CD8-positive, alpha-beta memory T cell (primary cell): Measurements from ENCODE around the gene ENDOV. TPM values are rescaled to one million over a fixed set of nuclear protein-coding genes. Genes with fewer than 3 reads are reported as not detected.

Experiments
- CTCF ChIA-PET: fragments of 350-600 bp; sonication (Branson Sonifier 250); formaldehyde crosslinking; loops from one replicate; lab custom pipeline; 2021; ENCODE audit warnings: antibody characterized with exemption; lab: Charles Lee
- POLR2A ChIA-PET: fragments of 350-600 bp; sonication (Branson Sonifier 250); formaldehyde crosslinking; loops from one replicate; lab custom pipeline; 2021; ENCODE audit warnings: antibody characterized with exemption; lab: Charles Lee
- DNase-seq, 5 donors: peaks; one replicate each; pipeline versions ENCODE4 v3.0.0 to v3.0.0-alpha.2; 2020 to 2022; ENCODE audit warnings: mixed read lengths in 1 of 5
- H3K27ac ChIP-seq: one replicate; pipeline ENCODE4 v1.7.0; 2013; ENCODE audit warnings: low read depth, mild to moderate bottlenecking, low read length, moderate library complexity
- H3K27me3 ChIP-seq: 2 replicates; pipeline ENCODE4 v1.7.0; 2013; ENCODE audit warnings: low read length, mild to moderate bottlenecking; ENCODE audit not compliant: insufficient read depth, poor library complexity, severe bottlenecking
- H3K36me3 ChIP-seq: 2 replicates; pipeline ENCODE4 v1.7.0; 2013; ENCODE audit warnings: mild to moderate bottlenecking, low read length, moderate library complexity; ENCODE audit not compliant: insufficient read depth
- H3K4me1 ChIP-seq: 2 replicates; pipeline ENCODE4 v1.7.0; 2013; ENCODE audit warnings: mild to moderate bottlenecking, low read length, moderate library complexity; ENCODE audit not compliant: insufficient read depth
- H3K4me3 ChIP-seq: 2 replicates; pipeline ENCODE4 v1.7.0; 2013; ENCODE audit warnings: mild to moderate bottlenecking, low read length
- H3K9me3 ChIP-seq: 2 replicates; pipeline ENCODE4 v1.7.0; 2013; ENCODE audit warnings: mild to moderate bottlenecking, low read length
- H3K27ac Mint-ChIP-seq, 8 donors: one replicate each; pipeline ENCODE4 v1.8.0; 2020 to 2021; ENCODE audit warnings: mixed read lengths in 8 of 8, mild to moderate bottlenecking in 6 of 8, inconsistent platforms in 3 of 8, moderate library complexity in 3 of 8
- H3K27me3 Mint-ChIP-seq, 2 donors: one replicate each; pipeline ENCODE4 v1.8.0; 2020 to 2021; ENCODE audit warnings: mixed read lengths in 2 of 2, mild to moderate bottlenecking in 1 of 2, moderate library complexity in 1 of 2
- H3K36me3 Mint-ChIP-seq, 3 donors: one replicate each; pipeline ENCODE4 v1.8.0; 2020 to 2021; ENCODE audit warnings: mixed read lengths in 3 of 3, inconsistent platforms in 1 of 3, mild to moderate bottlenecking in 1 of 3
- H3K4me1 Mint-ChIP-seq, 3 donors: one replicate each; pipeline ENCODE4 v1.8.0; 2020 to 2021; ENCODE audit warnings: mixed read lengths in 3 of 3, inconsistent platforms in 1 of 3, mild to moderate bottlenecking in 1 of 3
- H3K4me3 Mint-ChIP-seq, 7 donors: one replicate each; pipeline ENCODE4 v1.8.0; 2020 to 2021; ENCODE audit warnings: mixed read lengths in 7 of 7, mild to moderate bottlenecking in 6 of 7, moderate library complexity in 4 of 7, inconsistent platforms in 2 of 7
- H3K9me3 Mint-ChIP-seq, 5 donors: one replicate each; pipeline ENCODE4 v1.8.0; 2020 to 2022; ENCODE audit warnings: mixed read lengths in 5 of 5, mild to moderate bottlenecking in 3 of 5, moderate library complexity in 2 of 5, inconsistent platforms in 1 of 5
- polyA plus RNA-seq: library from polyadenylated mRNA; unstranded; fragments of 300-500 nt; fragmentation: Illumina TruSeq; gene quantifications from one replicate; pipeline ENCODE4 v1.2.3, GENCODE V29; 2021
- total RNA-seq, 2 experiments: library from RNA; stranded (reverse); gene quantifications; one replicate each; pipeline ENCODE4 v1.2.3, GENCODE V29; 2021

ENDOV gene
- total and polyA plus RNA-seq, 3 experiments from 2014 or later: 8.5 to 16.8 (median 12.4) TPM

DNA sequence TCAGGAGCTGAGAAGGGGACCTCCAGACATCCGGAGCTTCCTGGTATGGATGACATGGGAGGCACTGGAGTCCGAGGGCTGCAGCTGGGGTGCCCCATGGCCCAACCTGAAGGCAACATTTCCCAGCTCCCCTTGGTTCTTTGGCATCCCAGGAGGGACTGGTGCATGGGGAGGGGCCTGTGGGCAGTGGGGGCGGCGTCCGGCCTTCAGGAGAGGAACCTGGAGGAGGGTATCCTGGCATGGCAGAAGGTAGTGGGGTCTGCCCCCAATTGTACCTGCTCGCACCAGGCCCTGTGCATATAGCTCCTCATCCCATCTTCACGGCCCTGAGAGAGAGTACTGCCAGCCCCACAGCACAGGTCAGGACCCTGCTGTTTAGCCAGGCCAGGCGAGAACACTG lies 49.5 kb downstream of the ENDOV start:
- Histone ChIP-seq H3K27me3 (peaks cover 27% of the 10 kb centered on the region), H3K4me1 (no peaks in the 10 kb centered on the region), H3K4me3 (no peak overlapping the region), H3K27ac (no peak overlapping the region), H3K36me3 (no peaks in the 10 kb centered on the region), H3K9me3 (no peaks in the 10 kb centered on the region)
- CTCF ChIA-PET: interaction anchor here (1.2 kb wide), 1 partner anchor 10 kb away, joined by 4 read pairs; no protein-coding TSS in a partner anchor
- Mint-ChIP-seq H3K9me3 (no peaks in the 10 kb centered on the region), H3K27me3 (peaks cover 26 to 58% of the 10 kb centered on the region in 2 donors), H3K27ac (no peak overlapping the region), H3K36me3 (no peaks in the 10 kb centered on the region), H3K4me1 (no peaks in the 10 kb centered on the region), H3K4me3 (no peak overlapping the region)
- POLR2A ChIA-PET: no interaction called here
- DNase-seq: no peak

DNA sequence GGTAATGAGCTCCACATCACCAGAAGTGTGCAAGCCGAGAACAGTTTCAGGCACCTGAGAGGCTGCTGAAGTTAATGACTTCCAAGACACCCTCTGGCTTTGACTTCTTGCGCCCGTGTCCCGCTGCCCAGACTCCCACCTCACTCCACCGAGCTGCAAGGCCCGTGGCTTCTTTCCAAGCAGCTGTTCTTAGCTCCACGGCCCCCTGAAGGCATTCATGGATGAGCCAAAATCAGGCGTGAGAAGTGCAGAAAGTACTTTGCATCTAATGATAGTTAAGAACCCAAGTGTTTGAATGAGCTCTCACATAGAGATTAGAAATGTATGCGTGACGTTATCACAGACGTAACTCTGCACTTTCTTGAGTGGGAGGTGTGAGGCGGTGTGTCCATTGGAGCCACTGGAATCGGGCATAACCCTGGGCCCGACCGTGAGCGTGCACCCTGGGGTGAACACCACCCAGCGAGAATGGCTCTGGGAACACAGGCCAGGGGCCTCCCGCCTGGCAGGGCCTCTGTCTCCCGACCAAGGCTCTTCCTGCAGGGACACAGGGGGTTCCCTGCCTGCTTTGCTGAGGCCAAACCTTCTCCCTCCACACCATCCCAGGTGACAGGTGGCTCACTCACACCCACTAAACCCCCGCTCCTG lies 50.5 kb downstream of the ENDOV start:
- ChIA-PET CTCF (no interaction called here), POLR2A (no interaction called here)
- H3K27me3 Mint-ChIP-seq: peaks cover 29 to 57% of the 10 kb centered on the region in 2 donors
- no peaks in the 10 kb centered on the region for H3K9me3 Mint-ChIP-seq
- Histone ChIP-seq H3K27me3 (peaks cover 23% of the 10 kb centered on the region), H3K4me1 (no peaks in the 10 kb centered on the region), H3K9me3 (no peaks in the 10 kb centered on the region), H3K36me3 (no peaks in the 10 kb centered on the region), H3K27ac (no peak overlapping the region), H3K4me3 (no peak overlapping the region)
- H3K27ac Mint-ChIP-seq: no peak overlapping the region
- H3K4me1 Mint-ChIP-seq: no peaks in the 10 kb centered on the region
- no peak for DNase-seq
- H3K4me3 Mint-ChIP-seq: no peak overlapping the region
- H3K36me3 Mint-ChIP-seq: no peaks in the 10 kb centered on the region

DNA sequence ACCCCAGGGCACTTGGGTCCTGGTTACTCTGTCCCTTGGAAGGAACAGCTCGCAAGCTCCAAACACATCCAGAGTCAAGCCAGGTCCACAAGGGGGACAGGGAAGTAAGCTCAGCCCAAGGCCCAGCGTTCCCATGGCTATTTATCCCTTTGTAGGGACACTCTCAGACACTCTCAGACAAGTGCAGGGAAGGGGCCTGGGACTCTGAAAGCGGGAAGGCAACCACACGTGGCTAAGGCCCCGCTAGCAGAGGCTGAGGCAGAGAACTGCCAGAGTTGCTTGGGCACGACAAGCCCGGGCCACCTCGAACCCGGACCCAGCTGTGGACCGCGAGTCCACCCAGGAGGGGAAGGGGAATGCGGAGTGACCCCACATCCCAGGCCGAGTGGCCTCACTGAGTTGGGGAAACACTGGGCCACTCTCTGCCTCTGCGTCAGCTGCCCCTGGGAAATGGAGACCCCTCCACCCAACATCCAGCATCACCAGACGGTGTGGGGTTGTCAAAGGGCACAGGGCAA lies 51.3 kb downstream of the ENDOV start:
- no peak for DNase-seq
- POLR2A ChIA-PET: no interaction called here
- peaks cover 23% of the 10 kb centered on the region for H3K27me3 ChIP-seq
- Mint-ChIP-seq H3K4me3 (no peak overlapping the region), H3K27me3 (peaks cover 29 to 55% of the 10 kb centered on the region in 2 donors), H3K9me3 (no peaks in the 10 kb centered on the region), H3K36me3 (no peaks in the 10 kb centered on the region), H3K4me1 (peaks cover 0 to 2% (median 0%) of the 10 kb centered on the region in 3 donors), H3K27ac (no peak overlapping the region)
- H3K4me3 ChIP-seq: no peak overlapping the region
- no peaks in the 10 kb centered on the region for H3K36me3 ChIP-seq
- no peaks in the 10 kb centered on the region for H3K9me3 ChIP-seq
- CTCF ChIA-PET: no interaction called here
- no peak overlapping the region for H3K27ac ChIP-seq
- H3K4me1 ChIP-seq: no peaks in the 10 kb centered on the region

DNA sequence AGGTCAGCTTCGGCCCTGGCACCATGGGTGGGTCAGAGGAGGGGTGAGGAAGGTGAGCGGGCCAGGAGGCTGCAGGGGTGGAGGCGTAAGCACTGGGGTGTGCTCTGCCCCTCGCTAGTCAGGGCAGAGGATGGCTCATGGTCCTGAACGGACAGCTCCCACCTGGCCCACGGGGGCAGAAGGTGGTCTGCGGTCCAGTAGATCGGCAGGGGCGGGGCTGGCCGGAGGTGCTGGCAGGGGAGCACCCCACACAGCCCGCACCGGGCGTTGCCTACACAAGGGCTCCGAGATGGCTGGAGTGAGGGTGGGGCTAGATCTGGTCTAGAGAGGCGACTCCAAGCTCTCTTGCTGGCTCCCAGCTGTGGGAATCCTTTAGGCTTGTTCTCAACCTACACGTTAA lies 53.3 kb downstream of the ENDOV start:
- Mint-ChIP-seq H3K36me3 (no peaks in the 10 kb centered on the region), H3K4me1 (peaks cover 11 to 13% (median 11%) of the 10 kb centered on the region in 3 donors), H3K27me3 (peaks cover 46 to 74% of the 10 kb centered on the region in 2 donors), H3K27ac (no peak overlapping the region), H3K4me3 (no peak overlapping the region), H3K9me3 (no peaks in the 10 kb centered on the region)
- Histone ChIP-seq H3K27ac (no peak overlapping the region), H3K27me3 (peaks cover 27% of the 10 kb centered on the region), H3K4me3 (no peak overlapping the region), H3K36me3 (no peaks in the 10 kb centered on the region), H3K4me1 (peaks cover 5% of the 10 kb centered on the region), H3K9me3 (no peaks in the 10 kb centered on the region)
- ChIA-PET CTCF (no interaction called here), POLR2A (no interaction called here)
- DNase-seq: no peak

DNA sequence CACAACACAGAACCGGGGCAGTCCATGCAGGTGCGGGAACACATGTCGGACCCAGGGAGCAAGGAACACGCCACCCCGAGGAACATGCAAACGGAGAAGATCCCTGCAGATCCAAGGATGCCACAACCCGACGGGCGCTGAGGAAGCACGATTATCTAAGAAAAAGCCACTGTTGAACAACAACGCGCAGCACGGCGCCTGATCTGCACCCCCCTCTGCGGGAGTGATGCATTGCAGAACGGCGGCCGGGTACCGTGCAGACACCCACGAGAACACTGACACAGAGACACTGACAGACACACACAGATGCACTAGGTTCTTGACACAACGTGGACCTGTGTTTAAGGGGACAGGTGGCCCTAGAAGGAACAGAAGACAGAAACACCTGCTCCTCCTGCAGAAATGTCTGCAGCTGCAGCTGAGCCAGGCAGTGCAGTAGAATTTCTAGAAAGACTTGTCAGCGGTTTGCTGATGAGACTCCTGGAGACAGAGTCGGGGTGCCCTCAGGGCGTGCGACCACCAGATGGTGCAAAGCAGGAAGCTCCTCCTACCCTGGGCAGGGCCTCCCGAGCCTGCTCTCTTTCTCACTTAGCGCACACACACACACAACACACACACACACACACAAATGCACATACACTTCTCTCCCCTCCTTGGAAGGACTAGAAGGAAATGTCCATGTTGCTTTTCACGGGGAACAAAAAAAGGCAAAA lies 54.0 kb downstream of the ENDOV start:
- ChIA-PET POLR2A (no interaction called here), CTCF (interaction anchor here (1.0 kb wide), 1 partner anchor 12 kb away, joined by 3 read pairs; no protein-coding TSS in a partner anchor)
- no peaks in the 10 kb centered on the region for H3K36me3 Mint-ChIP-seq
- Histone ChIP-seq H3K4me1 (peaks cover 5% of the 10 kb centered on the region), H3K36me3 (no peaks in the 10 kb centered on the region), H3K27me3 (peaks cover 34% of the 10 kb centered on the region), H3K9me3 (no peaks in the 10 kb centered on the region), H3K4me3 (no peak overlapping the region), H3K27ac (no peak overlapping the region)
- H3K27ac Mint-ChIP-seq: no peak overlapping the region
- H3K9me3 Mint-ChIP-seq: no peaks in the 10 kb centered on the region
- H3K27me3 Mint-ChIP-seq: peaks cover 49 to 78% of the 10 kb centered on the region in 2 donors
- peaks cover 11 to 13% (median 11%) of the 10 kb centered on the region in 3 donors for H3K4me1 Mint-ChIP-seq
- peak overlapping the region in 1 of 7 donors; percentile 15 for H3K4me3 Mint-ChIP-seq
- no peak for DNase-seq

DNA sequence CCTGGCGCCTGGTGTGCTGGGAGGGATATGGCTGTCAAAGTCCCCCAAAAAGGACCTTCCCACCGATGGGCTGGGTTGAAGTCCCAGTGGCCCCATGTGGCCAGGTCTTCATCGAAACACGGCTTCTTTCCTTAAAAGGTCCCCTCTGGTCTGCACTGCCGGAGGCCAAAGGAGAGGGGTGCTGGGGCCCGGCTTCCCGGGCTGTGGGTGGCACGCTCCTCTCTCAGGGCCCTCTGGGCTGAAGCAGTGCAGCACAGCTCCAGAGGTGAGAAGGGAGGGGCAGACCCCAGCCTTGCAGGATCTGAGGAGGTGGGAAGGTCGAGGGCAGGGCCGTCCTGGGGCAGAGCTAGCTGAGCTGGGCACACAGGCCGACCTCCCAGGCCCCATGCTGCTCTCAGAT lies 54.7 kb downstream of the ENDOV start:
- Histone ChIP-seq H3K27me3 (peaks cover 38% of the 10 kb centered on the region), H3K9me3 (no peaks in the 10 kb centered on the region), H3K4me3 (no peak overlapping the region), H3K4me1 (peaks cover 8% of the 10 kb centered on the region), H3K27ac (no peak overlapping the region), H3K36me3 (no peaks in the 10 kb centered on the region)
- Mint-ChIP-seq H3K9me3 (no peaks in the 10 kb centered on the region), H3K4me3 (no peak overlapping the region), H3K4me1 (peaks cover 12 to 18% (median 18%) of the 10 kb centered on the region in 3 donors), H3K36me3 (no peaks in the 10 kb centered on the region), H3K27me3 (peaks cover 55 to 84% of the 10 kb centered on the region in 2 donors), H3K27ac (no peak overlapping the region)
- ChIA-PET POLR2A (no interaction called here), CTCF (interaction anchor here (1.0 kb wide), 1 partner anchor 11 kb away, joined by 3 read pairs; no protein-coding TSS in a partner anchor)
- no peak for DNase-seq

DNA sequence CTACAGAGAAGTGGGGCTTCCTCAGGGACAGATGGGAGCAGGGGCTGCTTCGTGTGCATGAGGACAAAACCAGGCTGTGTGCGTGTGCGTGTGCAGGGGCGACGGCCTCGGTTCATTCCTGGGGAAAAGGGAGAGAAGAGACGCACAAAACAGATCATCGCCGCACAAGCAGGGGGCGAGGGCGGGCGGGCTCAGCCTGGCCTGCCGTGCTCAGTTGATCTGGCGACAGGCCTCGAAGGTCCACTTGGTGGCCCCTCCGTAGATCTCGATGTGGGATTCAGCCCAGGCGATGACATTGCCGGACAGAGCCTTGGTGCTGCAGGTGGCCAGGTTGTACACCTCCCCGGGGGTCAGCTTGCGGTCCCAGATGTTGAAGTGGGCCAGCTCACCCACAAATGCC lies 55.6 kb downstream of the ENDOV start:
- DNase-seq: no peak
- Mint-ChIP-seq H3K9me3 (no peaks in the 10 kb centered on the region), H3K27me3 (peaks cover 60 to 86% of the 10 kb centered on the region in 2 donors), H3K4me1 (peaks cover 20 to 27% (median 25%) of the 10 kb centered on the region in 3 donors), H3K36me3 (no peaks in the 10 kb centered on the region), H3K27ac (peak overlapping the region in 1 of 8 donors; percentile 9), H3K4me3 (peak overlapping the region in 1 of 7 donors; percentile 65)
- Histone ChIP-seq H3K4me1 (peaks cover 17% of the 10 kb centered on the region), H3K36me3 (no peaks in the 10 kb centered on the region), H3K4me3 (no peak overlapping the region), H3K9me3 (no peaks in the 10 kb centered on the region), H3K27me3 (peaks cover 45% of the 10 kb centered on the region), H3K27ac (no peak overlapping the region)
- CTCF ChIA-PET: no interaction called here
- POLR2A ChIA-PET: no interaction called here

DNA sequence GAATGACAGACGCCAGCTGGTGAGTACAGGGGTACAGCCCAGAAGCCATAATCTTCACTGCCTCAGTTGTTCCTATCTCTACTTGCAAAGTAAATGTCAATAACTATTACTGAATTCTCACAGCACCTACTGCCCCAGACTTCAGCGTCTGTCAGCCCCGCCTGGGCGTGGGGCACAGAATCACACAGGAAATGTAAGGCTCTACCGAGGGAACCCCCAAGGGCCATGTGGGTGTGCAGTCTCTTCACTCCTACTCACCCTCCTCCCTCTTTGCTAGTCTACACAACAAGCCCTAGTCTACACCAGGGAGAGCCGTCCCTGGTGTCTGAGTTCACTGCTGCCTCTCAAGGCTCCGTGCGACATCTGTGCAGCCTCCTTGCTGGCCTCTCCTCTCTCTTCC lies 57.0 kb downstream of the ENDOV start:
- H3K9me3 Mint-ChIP-seq: no peaks in the 10 kb centered on the region
- ChIA-PET POLR2A (no interaction called here), CTCF (no interaction called here)
- Histone ChIP-seq H3K4me3 (no peak overlapping the region), H3K9me3 (no peaks in the 10 kb centered on the region), H3K27ac (no peak overlapping the region), H3K4me1 (peaks cover 19% of the 10 kb centered on the region), H3K27me3 (peaks cover 47% of the 10 kb centered on the region), H3K36me3 (no peaks in the 10 kb centered on the region)
- peak overlapping the region in 2 of 7 donors; percentile 6 to 17 for H3K4me3 Mint-ChIP-seq
- DNase-seq: peak in 3 of 5 donors; percentile 27 to 47 (median 32)
- peaks cover 59 to 77% of the 10 kb centered on the region in 2 donors for H3K27me3 Mint-ChIP-seq
- H3K36me3 Mint-ChIP-seq: no peaks in the 10 kb centered on the region
- H3K27ac Mint-ChIP-seq: peak overlapping the region in 4 of 8 donors; percentile 23 to 87 (median 34)
- H3K4me1 Mint-ChIP-seq: peaks cover 20 to 27% (median 25%) of the 10 kb centered on the region in 3 donors
